Activated gamma-delta T cell treated with anti-CD3 and anti-CD28 coated beads, Interleukin-2, amount 50 U/mL, for 16 hours (primary cell): Measurements from ENCODE around the gene MEGF11.

Source experiments
- DNase-seq: peaks from one replicate; pipeline ENCODE4 v3.0.0-alpha.2; 2020; ENCODE audit warnings: low read depth

Gene MEGF11

GRCh38 chr15:66215811-66216210 is 37.7 kb downstream of the MEGF11 start:
- DNase-seq, result no peak

GRCh38 chr15:66214246-66214645 is 39.3 kb downstream of the MEGF11 start:
- no peak for DNase-seq

GRCh38 chr15:66212563-66212921 is 41.0 kb downstream of the MEGF11 start:
- no peak for DNase-seq

DNA sequence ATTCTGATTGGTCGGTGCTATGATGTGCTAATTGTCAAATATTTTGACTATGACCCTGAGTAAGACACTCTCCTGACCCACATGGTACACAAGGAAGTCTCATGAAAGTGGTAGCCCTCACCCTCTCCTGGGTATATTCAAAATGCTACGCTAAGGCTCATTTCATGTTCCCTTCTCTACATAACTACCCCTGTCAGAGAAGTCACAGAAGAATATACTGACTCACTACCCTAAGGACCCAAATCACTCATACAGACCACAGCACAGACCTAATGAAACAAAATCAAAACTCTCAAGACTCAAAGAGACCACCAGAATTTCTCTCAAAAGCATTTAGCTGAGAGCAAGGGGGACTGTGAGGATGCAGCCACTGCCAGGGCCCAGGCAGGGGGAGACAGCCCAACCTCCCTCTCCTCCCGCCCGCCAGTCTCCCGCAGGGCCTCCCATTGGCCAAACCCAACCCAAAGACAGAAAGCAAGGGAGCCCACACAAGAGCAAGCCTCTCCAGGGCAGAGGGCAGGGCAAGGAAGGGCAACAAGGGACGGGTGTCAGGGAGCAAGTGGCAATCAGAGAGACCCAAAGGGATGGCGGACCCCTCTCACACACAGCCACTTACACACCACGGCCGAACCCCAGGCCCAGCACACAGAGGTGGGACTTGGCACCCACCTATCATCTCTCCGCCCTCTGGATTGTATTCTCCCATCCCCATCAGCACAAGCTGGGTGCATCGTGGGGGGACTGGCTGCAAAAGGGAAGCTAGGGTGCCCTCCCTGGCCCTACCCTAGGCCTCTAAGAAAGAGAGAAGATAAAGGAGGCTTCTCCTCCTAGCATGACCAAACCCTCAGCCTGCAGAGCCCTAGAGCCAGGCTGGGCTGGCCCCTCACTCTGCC is 41.6 kb downstream of the MEGF11 start:
- DNase-seq, result no peak

GRCh38 chr15:66210684-66211083 is 42.9 kb downstream of the MEGF11 start:
- no peak for DNase-seq

GRCh38 chr15:66198757-66199156 is 54.8 kb downstream of the MEGF11 start:
- no peak for DNase-seq

DNA sequence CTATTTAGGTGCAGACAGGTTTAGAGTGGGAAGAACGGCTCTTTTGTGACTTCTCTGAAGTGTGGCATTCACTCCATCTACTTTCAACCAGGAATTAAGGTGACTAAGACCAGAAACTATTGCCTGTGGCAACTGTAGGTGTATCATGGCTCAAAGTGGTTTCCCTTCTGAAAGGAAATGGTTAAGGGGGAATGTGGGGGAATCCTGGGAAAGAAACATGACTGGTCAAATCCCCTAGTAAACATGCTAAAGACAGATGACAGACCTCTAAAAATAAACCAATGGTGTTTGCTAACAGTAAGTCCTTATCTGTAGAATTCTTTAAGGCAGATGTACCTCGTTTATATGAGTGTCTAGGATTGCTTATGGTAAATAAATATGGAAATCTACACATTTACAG is 56.9 kb downstream of the MEGF11 start:
- no peak for DNase-seq

DNA sequence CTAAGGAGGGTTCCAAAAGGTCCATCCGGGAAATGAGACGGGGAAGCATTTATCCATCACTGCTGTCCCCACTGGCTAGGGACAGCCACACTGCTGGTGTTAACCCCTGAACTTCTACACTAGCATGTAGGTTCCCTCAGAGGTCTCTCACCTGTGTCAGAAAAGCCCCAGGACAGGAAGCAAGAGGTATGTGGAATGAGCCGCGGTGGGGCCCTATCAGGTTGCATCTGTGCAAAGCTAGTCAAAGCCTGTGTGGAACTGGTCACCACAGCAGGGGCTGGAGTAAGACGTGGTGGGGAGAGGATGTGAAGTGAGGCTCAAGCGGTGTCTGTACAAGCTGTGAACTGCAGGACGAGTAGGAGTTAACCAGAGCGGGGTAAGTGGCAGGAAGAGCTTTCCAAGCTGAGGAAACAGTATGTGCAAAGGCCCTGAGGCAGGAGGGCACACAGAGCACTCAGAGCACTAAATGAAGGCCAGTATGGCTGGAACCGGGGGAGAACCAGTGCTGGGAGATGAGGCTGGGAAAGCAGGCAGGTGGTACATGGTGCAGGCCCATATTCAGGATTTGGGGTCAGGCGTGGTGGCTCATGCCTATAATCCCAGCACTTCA is 57.8 kb downstream of the MEGF11 start:
- DNase-seq, result no peak

GRCh38 chr15:66193066-66193465 is 60.5 kb downstream of the MEGF11 start:
- DNase-seq, result no peak

- DNase-seq, result no peak
These were observed 62.8 kb downstream of the MEGF11 start for GRCh38 chr15:66190746-66191145.

DNA sequence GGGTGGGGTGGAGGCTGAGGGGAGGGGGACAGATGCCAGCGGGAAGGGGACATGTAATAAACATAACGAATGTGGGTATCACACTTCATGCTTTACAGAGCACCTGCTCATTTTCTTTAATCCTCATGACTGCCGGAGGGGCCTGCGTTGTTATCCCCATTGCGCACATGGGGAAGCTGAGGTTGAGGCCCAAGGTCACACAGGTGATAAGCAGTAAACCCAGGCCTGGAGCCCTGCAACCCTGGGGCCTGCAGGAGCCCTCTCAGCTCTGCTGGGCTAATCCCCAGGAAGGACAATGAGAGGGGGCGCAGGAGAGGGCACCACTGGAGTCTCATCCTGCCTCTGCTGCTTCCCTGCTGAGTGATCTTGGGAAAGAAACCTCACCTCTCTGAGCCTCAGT is 64.3 kb downstream of the MEGF11 start:
- DNase-seq, result no peak

- DNase-seq, result no peak
These were observed 65.1 kb downstream of the MEGF11 start for GRCh38 chr15:66188464-66188863.

DNA sequence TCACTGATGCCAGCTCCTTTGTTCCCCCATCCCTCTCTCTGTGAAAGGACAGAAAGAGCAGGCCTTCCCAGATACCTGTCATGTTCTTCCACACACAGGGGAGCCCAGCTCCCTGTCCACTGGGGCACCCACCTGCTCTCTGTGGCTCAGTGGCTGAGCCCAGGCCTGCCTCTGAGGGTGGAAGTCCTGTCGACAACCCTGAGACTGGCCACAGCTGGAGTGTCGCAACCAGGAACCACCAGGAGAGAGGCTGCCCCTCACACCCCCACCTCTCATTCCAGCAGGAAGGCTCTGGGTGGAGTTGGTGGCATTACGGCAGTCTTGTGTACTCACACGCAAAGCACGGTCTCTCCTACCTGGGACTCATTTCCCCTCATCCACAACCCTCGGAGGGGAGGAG is 66.3 kb downstream of the MEGF11 start:
- no peak for DNase-seq

- no peak for DNase-seq
These were observed 67.3 kb downstream of the MEGF11 start for GRCh38 chr15:66186049-66186825.

- no peak for DNase-seq
These were observed 68.4 kb downstream of the MEGF11 start for GRCh38 chr15:66184936-66185790.

- no peak for DNase-seq
These were observed 69.1 kb downstream of the MEGF11 start for GRCh38 chr15:66184492-66184891.

- DNase-seq, result no peak
These were observed 72.9 kb downstream of the MEGF11 start for GRCh38 chr15:66180531-66181097.

DNA sequence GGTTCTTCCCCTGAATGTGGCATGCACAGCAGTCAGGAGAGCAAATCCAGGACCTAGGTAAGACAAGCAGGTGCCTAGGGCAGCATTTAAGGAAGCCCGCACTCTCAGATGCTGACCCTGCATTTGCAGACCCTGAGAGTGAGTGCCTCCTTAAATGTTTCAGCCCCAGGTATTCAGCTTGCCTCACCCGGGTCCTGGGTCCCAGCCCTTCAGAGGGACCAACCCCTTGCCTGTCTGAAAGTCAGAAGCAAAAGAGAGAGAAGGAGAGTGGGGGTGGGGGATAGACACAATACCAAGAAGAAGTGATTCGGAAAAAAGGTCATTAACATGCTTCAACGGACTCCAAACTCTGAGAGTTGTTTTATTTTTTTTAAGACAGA is 75.0 kb downstream of the MEGF11 start:
- DNase-seq, result no peak

DNA sequence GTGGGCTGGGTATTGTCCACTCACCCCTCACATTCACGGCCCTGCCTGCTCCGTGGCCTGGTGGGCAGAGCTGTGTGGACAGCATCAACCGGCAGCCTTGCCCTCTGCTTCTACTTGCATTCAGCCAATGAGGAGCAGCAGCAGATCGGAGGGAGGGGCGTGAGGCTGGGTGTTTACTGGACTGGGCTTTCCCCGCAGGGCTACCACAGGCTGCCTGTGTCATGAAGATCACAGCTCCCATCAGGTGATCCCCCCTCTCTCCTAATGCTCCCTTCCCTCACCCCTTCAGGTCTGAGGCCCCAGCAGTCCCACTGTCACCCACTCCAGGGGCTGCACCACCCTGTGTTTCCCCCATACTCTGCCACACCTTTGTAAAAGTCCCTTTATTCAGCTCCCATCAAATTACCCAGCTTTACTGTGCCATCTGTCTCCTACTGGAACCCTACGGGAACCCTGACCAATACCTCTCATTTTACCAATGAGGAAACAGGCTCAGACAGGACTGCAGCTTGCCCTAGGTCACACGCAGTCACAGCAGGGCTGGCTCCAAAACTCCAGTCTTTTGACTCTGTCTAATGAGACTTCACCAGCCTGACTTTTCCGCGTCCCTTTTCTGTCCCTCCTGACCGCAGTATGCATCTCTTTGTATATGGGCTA is 81.1 kb downstream of the MEGF11 start:
- no peak for DNase-seq

GRCh38 chr15:66171841-66172240 is 81.7 kb downstream of the MEGF11 start:
- DNase-seq, result no peak

DNA sequence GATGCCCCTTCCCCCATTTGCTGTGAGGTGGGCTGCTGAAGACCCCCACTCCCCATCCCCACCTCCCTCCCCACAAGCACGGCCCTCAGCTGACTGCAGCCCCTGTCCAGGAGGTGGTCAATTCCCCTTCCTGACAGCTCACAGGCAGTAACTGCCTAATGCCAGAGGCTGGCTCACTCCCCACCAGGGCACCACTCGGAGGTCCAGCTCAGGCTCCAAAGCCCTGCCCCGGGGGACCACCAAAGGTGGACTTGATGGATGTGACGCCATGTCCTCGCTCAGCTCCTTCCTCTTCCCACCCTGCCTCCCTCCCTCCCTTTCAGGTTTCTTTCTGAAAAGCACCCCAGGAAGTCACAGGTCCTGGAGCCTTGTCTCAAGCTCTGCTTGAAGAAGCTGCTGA is 82.8 kb downstream of the MEGF11 start:
- no peak for DNase-seq
